ENCODE results near the gene ASTN2.

ASTN2 gene

DNA sequence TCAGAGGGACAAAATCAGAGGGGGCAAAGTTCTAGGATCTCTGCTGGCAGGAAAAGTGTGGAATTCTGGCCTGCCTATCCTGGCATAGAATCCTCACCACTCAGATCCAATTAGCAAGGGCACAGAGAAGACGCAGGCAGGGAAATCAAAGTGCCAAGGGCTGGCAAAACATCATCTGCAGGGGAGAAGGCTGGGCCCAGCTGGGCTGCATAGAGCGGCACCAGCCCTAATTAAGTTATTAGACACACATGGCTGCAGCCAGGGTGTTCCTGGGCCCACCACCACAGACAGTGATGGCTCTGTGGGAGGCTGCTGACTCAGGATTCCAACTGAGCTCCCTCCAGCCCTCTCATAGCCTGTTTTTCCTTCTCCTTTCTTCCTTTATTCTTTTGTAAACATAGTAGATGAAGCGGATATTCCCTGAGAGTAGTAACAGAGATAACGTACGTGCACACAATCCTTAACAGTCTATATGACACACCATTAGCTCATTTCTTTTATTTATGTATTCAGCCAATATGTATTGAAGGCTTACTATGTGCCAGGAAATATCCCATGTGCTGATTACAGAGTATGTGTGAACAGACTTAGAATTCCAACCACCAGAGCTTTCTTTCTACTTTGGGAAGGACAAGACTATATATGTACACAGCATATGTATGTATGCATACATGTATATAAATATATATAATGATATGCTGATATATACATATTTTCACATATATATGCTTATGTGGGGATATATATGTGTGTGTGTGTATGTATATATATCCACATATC is 236.1 kb downstream of the ASTN2 start:
- DNase-seq (ENCODE audit: low read depth in 2 of 2) = no peak

DNA sequence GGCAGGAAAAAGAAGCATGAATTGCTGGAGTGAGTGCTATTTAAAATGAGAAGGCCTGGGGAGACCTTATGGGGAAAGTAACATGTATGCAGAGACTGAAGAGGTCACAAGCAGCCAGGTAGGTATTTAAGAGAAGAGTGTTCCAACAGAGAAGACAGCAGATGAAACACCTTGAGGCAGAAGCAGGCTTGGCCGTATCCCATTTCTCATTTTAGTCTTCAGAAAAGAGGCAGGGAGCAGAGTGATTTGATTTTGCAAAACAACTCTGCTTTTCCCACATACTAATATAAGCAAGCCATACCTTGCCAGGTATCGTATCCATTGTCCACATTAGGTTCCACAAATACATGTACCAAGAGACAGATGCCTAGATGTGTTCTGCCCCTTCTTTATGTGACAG is 244.3 kb downstream of the ASTN2 start:
- DNase-seq (ENCODE audit: low read depth in 2 of 2) = no peak

DNA sequence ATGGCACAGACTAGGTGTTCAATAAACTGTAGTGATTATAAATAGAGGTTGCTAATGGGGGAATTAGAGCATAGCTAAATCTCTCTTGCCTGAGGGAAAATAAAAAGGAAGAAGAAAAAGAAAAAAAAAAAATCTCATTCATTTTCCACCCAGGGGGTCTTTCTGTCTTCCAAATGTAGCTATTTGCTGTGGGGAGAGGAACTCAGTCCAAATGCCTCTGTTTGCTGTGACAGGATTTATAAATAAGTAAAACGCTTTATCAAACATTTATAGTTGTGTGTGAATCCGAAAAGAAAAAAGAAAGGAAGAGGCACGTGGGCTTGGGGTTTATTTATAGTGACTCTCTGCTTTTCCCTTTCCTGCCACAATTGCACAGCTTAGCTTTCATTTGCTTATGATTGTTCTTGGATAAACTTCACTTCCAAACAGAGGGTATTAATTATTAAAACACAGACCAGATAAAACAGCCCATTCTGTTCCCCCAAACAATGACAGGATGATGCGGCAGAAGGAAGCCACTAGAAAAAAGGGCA is 245.7 kb downstream of the ASTN2 start:
- DNase-seq (ENCODE audit: low read depth in 2 of 2) = no peak

DNA sequence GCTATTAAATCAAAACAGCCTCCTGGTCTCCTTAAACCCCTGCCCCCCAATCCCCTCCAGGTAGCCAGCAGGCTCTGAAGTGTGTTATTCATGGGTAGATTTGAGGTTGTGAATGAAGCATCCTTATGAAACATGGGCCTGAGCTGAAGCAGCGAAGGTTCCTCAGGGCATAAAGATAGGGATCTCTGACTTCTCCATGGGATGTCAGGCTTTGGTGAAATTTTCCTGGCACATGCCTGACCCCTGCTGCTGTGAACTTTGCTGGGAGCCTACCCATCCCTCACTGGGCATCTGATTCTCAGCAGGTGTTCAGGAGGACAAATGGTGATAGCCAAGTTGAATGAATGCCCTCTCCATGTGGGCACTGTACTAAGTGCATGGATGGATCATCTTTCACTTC is 250.3 kb downstream of the ASTN2 start:
- no peak for DNase-seq (ENCODE audit: low read depth in 2 of 2)

DNA sequence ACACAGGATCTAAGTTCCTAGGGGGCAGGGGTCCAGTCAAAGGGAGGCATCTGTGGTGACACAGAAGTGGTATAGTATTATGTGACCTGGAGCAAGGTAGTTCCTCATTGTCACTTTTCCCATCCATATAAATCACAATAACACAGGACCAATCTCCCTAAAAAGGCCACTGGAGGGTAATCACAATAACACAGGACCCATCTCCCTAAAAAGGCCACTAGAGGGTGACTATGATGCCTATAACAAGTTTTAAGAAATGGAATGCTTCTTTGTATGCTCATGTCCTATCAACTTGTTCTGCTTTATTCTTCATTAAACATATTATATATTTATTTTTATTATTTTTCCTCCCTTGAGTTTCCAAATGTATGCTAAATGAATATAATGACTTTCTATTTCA is 254.6 kb downstream of the ASTN2 start:
- DNase-seq (ENCODE audit: low read depth in 2 of 2) = no peak

DNA sequence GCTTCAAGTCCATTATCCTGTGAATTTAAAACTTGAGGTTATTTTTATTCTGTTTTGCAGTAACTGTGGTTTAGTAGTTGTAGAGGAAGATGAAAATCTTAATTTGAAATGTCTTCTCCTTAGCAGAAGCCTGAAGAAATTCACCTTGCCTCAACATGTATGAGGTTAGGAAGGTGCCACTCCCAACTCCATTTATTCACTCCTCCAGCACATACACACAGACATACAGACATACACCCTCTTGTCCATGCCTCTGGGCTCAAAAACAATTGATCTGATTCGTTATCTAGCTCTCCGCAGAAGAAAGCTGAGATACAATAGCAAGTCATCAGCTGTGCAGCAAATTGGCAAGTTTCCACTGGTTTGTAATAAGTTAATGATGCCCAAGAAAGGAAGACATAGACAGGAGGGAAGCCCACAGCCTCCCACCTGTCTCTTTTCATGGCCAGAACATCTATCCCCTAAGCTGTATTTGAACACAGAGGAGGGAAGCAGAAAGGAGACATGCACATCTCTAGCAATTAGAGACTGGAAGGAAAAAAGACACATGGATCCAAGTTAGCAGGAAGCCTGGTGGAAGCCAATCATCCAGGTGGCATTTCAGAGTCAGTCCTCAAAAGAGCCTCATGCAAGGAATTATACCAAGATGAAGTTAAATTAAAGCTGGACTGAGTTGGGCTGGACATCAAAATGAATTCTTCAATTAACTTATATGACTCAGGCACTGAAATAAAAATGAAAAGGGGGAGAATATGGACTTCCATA is 257.9 kb downstream of the ASTN2 start:
- DNase-seq (ENCODE audit: low read depth in 2 of 2) = no peak

DNA sequence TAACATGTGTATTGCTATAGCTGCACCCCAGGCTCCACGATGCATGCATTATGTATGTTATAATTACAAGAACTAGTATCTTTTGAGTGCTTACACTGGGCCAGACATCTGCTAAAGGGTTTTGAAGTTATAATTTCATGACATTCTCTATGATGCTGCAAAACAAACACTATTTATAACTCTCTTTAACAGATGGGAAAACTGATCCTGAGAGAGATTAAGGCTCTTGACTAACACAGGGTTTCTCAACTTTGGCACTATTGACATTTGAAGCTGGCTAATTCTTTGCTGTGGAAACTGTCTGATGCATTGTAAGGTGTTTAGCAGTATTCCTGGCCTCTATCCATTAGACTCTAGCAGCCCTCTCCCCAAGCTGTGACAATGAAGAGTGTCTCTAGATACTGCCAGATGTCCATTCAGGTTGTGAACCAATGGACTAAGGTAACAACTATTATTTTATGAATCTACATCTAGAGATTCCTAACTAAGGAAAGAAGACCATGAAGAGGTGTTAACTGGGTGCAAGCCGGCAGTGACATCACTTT is 258.6 kb downstream of the ASTN2 start:
- no peak for DNase-seq (ENCODE audit: low read depth in 2 of 2)

DNA sequence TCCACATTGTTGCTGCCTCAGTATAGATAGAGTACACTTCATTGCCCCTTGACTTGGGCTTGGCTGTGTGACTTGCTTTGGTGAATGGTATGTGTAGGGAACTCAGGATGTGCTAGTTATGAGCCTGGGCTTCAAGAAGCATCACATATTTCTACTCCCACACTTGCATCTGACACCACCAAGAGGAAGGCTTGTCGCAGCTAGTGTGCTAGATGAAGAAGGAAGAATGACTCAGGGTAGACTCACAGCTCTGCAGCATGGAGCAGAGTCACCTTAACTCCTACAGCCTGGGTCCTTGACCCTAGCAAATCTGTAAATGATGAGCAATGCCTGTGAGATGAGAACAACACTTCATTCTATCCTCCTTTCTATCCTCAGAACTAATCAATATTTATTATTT is 261.8 kb downstream of the ASTN2 start:
- no peak for DNase-seq (ENCODE audit: low read depth in 2 of 2)

DNA sequence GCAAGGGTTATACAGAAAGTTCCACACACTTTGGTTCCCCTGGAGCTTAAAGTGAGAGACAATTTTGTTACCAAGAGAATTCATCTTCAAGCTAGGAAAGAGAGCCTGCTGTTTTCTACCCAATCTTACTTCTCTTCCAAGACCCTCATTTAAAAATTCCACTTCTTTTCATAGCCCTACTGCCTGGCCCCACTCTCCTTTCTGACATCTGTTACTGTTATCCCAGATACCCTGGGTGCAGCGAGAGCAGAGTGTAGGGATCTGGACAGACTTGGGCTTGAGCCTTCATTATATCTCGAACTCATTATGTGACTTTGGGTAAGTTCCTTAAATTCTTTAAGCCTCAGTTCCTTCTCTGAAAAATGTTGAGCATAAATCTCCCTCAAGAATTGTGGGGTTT is 263.1 kb downstream of the ASTN2 start:
- DNase-seq (ENCODE audit: low read depth in 2 of 2) = no peak

DNA sequence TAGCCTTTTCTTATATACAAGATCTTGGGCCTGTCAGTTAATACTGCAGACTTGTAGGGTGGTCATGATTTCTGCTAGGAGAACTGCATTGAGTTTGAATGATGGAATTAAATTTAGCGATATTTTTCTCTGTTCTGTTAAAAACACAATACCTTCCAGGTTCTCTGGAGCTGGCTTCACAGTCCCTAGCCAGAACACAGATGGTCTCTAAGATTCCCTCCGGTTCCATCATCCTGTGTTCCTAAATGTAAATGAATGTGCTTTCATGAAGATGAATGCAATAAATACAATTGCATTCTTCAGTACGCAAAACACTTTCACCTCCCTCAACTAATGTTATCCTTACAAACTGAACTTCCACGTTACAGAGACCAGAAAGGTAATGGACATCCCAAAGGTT is 264.9 kb downstream of the ASTN2 start:
- DNase-seq (ENCODE audit: low read depth in 2 of 2) = no peak

DNA sequence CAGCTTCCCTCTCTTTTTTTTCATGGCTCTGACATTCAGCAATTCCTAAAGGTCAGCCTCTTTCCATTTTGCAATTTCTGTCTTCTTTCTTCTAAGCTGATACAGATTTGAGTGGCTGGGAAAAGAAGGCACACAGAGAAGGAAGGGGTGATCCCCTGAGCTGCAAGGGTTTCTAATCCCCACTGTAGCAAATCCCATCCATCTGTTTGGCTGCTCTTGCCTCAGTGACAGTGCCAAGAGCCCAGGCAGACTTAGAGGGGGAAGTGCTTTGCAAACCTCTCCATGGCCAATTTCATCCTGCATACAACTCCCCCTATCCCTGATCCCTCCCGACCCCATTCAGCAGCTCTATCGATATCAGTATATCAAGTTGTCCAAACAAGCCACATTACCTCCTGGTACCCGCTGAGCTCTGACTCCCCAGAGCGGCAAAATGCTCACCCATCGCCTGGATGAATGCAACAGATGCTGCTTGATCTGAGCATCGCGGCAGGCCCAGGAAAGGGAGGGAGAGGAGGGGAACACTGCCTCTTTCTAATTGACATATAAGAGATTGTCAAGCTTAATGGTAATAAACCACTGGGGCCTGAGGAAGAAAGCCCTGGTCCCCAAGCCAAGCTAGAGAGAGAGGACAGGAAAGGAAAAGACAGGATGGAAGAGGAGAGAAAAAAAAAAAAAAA is 268.9 kb downstream of the ASTN2 start:
- DNase-seq (ENCODE audit: low read depth in 2 of 2) = no peak

DNA sequence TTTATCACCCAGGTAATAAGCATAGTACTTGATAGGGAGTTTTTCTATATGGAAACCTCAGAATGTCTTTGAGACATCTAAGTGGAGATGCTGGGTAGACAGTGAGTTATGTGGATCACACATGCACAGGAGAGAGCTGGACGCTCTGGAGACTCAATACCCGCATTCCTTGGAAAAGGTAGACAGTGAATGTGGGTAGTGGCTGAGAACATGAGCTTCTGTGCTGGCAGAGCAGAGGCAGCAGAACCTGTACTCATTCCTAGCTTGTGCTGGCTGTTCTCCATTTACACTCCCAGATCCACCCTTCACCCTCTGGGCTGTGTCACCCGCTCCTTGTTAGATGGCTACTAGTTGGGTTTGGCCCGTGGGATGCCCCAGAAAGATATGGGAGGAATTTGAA is 269.8 kb downstream of the ASTN2 start:
- DNase-seq (ENCODE audit: low read depth in 2 of 2) = no peak

DNA sequence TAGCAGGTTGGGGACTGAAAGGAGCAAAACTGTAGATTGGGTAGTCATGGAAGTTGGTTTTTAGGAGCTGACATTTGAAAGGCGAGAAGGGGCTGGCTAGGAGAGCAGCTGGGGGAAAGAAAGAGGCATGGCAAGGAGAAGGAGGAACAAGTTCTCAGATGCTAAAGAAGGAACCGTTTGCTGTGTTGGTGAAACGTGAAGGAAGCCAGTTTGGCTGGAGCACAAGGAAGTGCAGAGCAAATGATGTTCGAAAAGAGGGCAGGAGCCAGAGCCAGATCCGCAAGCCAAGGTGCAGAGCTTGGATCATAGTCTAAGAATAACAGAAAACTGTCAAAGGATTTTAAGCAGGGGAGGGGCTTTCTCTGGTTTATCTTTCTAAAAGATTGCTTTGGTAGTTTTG is 276.6 kb downstream of the ASTN2 start:
- no peak for DNase-seq (ENCODE audit: low read depth in 2 of 2)

DNA sequence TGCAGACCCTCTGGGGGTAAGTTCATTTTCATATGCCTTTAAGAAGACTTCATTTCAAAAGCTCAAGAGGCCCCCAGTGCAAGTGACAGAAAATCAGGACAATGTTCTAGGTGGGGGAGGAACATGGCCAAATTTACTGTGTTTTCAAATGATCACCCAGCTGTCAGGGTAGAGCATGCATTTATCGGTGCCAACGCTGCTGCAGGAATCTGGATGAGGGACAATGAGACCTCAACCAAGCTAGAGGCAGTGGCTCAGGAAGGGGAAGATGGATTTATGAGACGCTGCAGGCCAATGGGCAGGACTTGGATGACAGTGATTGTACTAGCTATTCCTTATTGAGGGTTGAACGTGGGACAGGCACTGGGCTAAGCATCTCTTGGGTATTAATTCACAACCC is 278.4 kb downstream of the ASTN2 start:
- DNase-seq (ENCODE audit: low read depth in 2 of 2) = no peak

DNA sequence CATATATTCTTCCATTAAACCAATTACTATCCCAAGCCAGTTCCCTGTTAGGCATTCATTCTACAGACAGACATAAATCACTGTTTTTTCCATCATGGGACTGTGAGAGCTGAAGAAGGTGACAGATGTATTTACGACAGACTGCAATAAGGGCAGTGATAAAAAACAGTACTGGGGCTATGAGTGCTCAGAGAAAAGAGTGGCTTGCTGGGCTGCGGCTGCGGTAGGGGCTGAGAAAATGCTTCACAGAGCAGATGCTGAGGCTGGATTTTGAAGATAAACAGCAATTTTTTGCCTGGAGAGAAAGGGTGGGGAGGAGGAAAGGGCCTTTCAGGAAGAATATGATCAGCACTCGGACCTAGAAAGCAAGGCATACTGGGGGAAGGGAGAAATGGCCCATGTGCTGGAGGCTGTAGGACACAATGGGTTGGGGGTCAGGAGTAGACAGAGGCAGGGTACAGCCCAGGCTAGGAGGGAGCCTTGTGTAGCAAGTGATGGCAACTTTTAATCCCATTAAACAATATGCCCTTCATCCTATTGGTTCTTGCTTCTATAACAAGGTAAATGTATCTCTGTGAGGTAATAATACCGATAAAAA is 279.3 kb downstream of the ASTN2 start:
- no peak for DNase-seq (ENCODE audit: low read depth in 2 of 2)

DNA sequence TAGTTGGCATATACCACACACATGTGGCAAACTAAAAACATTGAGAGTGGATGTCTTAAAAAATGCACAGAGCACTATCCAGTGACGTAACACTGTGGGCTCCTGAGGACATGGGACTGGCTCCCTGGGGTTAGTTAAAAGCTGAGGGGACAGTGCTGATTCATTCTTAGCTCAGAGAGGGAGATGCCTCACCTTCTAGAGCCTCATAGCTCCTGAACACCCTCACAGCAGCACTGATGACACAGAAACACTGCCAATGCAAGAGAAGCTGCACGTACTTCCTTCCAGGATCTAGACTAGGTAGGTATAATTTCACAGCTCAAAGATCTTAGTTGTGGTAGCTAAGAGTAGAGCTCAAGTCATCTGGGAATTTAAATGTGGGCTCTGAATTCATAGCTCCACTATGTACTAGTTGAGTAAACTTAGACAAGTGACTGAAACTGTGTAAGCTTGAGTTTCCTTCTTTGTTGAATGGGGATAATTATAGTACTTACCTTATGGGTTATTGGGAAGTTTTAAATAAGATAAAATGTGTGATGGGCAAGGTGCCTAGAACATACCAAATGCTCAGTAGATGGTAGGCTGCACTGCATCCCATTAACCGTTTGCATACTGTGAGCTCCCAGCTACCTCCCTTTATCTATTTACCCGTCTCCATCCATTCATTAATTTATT is 279.9 kb downstream of the ASTN2 start:
- DNase-seq (ENCODE audit: low read depth in 2 of 2) = no peak

DNA sequence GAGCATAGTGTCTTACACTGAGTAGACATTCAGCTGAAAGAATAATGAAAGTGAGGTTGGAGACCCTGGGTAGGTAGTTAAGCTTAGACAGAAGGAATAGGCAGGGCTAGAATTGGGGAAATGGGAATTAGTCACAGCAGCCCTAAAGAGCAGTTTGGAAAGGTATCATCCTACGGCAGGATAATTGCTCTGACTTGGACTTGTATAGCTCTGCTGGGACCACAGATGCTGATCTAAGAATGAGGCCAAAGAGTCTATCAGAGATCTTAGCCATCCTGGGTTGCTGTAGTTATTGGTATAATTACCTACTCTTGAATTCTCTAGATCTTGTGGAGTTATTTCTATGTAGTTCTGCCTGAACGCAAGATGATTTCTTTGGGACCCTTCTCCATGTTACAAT is 288.0 kb downstream of the ASTN2 start:
- no peak for DNase-seq (ENCODE audit: low read depth in 2 of 2)

DNA sequence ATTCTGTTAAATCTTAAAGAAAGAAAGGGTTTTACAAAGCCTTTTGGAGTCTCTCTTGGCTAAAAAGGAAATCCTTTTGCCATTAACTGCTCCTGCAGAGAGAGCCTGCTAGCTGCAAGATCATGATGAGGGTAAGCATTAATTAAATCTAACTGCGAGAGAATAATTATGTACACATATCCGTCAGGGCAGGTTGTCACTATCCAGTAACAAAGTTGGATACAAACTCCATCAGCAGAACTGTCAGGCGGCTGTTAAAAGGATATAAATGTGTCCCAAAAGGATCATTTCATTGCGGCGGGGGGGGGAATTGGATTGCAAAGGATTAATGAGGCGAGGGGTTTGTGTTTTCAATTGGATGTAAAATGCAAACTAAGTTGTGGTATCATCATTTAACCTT is 289.3 kb downstream of the ASTN2 start:
- DNase-seq (ENCODE audit: low read depth in 2 of 2) = no peak

DNA sequence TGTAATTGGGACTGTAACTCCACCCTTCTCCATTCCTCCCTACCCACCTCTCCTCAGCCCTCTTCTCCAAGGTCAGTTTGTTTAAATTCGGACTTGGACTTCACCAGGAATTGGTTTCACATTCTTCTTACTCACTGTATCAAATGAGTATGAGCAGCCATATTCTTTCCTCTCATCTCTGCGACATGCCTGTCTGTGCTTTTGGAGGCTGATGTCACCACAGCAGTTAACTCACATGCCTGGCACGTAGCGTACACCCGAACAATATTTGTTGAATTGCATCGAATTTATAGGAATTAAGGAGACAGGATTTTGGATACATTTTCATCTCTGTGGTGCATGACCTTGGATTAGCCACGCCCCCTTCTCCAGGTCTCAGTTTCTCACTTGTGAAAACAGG is 291.1 kb downstream of the ASTN2 start:
- DNase-seq (ENCODE audit: low read depth in 2 of 2) = no peak

DNA sequence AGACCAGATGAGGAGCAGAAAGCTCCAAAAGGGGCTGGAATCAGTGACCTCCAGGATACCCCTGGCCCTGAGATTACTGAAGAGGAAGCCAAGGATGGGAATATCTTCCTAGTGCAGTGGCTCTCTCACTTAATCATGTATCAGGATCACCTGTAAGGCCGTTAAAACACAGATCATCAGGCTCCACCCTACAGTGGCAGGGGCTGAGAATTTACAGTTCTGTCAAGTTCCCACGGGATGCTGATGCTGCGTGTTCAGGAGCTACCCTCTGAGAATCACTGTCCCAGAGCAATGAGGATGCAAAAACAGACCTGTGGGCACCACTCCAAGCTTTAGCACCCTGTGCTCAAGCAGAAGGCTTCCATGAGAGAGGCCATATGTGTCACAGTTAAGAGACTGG is 291.9 kb downstream of the ASTN2 start:
- DNase-seq (ENCODE audit: low read depth in 2 of 2) = no peak

DNA sequence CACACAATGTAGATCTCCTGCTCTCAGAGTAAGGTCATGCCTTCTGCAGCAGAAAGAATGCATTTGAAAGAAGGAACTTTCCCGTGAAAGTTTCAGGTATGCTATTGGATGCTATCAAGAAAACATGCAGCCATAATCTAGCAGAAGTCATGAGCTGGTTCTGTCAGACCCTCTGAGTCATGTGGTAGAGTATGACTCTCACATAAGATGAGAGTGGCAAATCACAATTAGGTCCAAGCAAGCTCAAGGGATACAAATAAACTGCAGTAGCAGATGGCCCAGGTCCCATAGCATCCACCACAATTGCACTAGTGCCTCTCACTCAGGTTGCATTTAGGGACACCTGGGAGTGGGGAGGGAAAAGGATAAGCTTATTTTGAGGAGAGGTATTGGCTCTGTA is 292.8 kb downstream of the ASTN2 start:
- DNase-seq (ENCODE audit: low read depth in 2 of 2) = no peak
